ENCODE results near the gene XDH. TPM values are rescaled to one million over a fixed set of nuclear protein-coding genes. Genes with fewer than 3 reads are reported as not detected.

The XDH gene
- total and polyA plus RNA-seq, 8 donors: 0.14 to 1.3 (median 0.51) TPM

- FAIRE-seq (no peak), ATAC-seq (no peak)
- no peaks in the 10 kb centered on the region for H3K9me3 ChIP-seq
Observed at GRCh38 chr2:31337860-31338259, 76.7 kb downstream of the XDH start.

GRCh38 chr2:31337197-31337596 lies 77.3 kb downstream of the XDH start:
- Histone ChIP-seq H3K27me3 (no peaks in the 10 kb centered on the region), H3K4me3 (no peak overlapping the region), H3K9me3 (no peaks in the 10 kb centered on the region), H3K4me1 (no peaks in the 10 kb centered on the region), H3K36me3 (no peaks in the 10 kb centered on the region), H3K27ac (no peak overlapping the region)
- FAIRE-seq: no peak
- no peak for TF ChIP-seq CTCF (IDR thresholded peaks at IDR 0.05)
- DNase-seq: no peak
- intact Hi-C loops (cut with DNase I): loop anchor here in 1 of 3 donors (10.0 kb wide), 1 partner anchor 622 kb away; no protein-coding TSS in a partner anchor
- WGBS, 2 donors: 37 to 52% methylated on average over 3 of the region's 3 CpGs
- no peak for ATAC-seq

More at GRCh38 chr2:31337860-31338259, 76.7 kb downstream of the XDH start:
- H3K4me3 ChIP-seq: no peak overlapping the region
- H3K4me1 ChIP-seq: no peaks in the 10 kb centered on the region
- H3K27me3 ChIP-seq: no peaks in the 10 kb centered on the region
- no peaks in the 10 kb centered on the region for H3K36me3 ChIP-seq
- TF ChIP-seq CTCF (IDR thresholded peaks at IDR 0.05): no peak
- intact Hi-C loops (cut with DNase I): loop anchor here in 1 of 3 donors (10.0 kb wide), 1 partner anchor 623 kb away; no protein-coding TSS in a partner anchor
- H3K27ac ChIP-seq: no peak overlapping the region
- DNase-seq: no peak
- WGBS, 2 donors: 70 to 76% methylated on average over 6 of the region's 6 CpGs

GRCh38 chr2:31335921-31336585 lies 78.5 kb downstream of the XDH start:
- Histone ChIP-seq H3K4me3 (no peak overlapping the region), H3K36me3 (no peaks in the 10 kb centered on the region), H3K27me3 (no peaks in the 10 kb centered on the region), H3K4me1 (no peaks in the 10 kb centered on the region), H3K27ac (no peak overlapping the region), H3K9me3 (no peaks in the 10 kb centered on the region)
- WGBS, 2 donors: 78 to 79% methylated on average over 5 of the region's 5 CpGs
- TF ChIP-seq CTCF (IDR thresholded peaks at IDR 0.05): no peak
- ATAC-seq (no peak), FAIRE-seq (no peak), DNase-seq (no peak)
- intact Hi-C loops (cut with DNase I): loop anchor here in 1 of 3 donors (10.0 kb wide), 1 partner anchor 621 kb away; no protein-coding TSS in a partner anchor

GRCh38 chr2:31334311-31335026 lies 80.1 kb downstream of the XDH start:
- no peaks in the 10 kb centered on the region for H3K27me3 ChIP-seq
- H3K36me3 ChIP-seq: no peaks in the 10 kb centered on the region
- ATAC-seq (no peak), DNase-seq (no peak), FAIRE-seq (no peak)
- TF ChIP-seq CTCF (IDR thresholded peaks at IDR 0.05): no peak
- H3K27ac ChIP-seq: no peak overlapping the region
- H3K9me3 ChIP-seq: no peaks in the 10 kb centered on the region
- no peaks in the 10 kb centered on the region for H3K4me1 ChIP-seq
- H3K4me3 ChIP-seq: no peak overlapping the region
- intact Hi-C loops (cut with DNase I): loop anchor here in 2 of 3 donors (5.0 to 10.0 kb wide), 2 partner anchors 620 to 622 kb away; no protein-coding TSS in a partner anchor
- 69 to 80% methylated on average over 5 of the region's 5 CpGs for WGBS, 2 donors

Measured in pancreas (tissue), 10 donors.